Tibial nerve (tissue), 4 donors: Measurements from ENCODE around the gene PIEZO2. TPM values are rescaled to one million over a fixed set of nuclear protein-coding genes. Genes with fewer than 3 reads are reported as not detected.

Experiments used
- DNase-seq, 2 donors: peaks; one replicate each; pipeline ENCODE4 v3.0.0-alpha.2; 2019; ENCODE audit warnings: low spot score in 2 of 2
- H3K27ac ChIP-seq, 4 donors: fragments of 200-600 bp; sonication (generic) in 3 of 4; one replicate each; pipeline ENCODE4 v1.5.1; 2017 to 2019; ENCODE audit warnings: mild to moderate bottlenecking in 1 of 4
- H3K27me3 ChIP-seq, 2 donors: fragments of 200-600 bp; sonication (generic) in 1 of 2; one replicate each; pipeline versions ENCODE4 v1.5.1 to v1.6.0; 2017 to 2019
- H3K36me3 ChIP-seq, 3 donors: fragments of 200-600 bp; sonication (generic); one replicate each; pipeline ENCODE4 v1.5.1; 2018 to 2019
- H3K4me1 ChIP-seq, 4 donors: fragments of 200-600 bp; sonication (generic) in 3 of 4; one replicate each; pipeline ENCODE4 v1.5.1; 2017 to 2019
- H3K4me3 ChIP-seq, 4 donors: fragments of 200-600 bp; sonication (generic) in 3 of 4; one replicate each; pipeline ENCODE4 v1.5.1; 2017 to 2019; ENCODE audit warnings: mild to moderate bottlenecking in 1 of 4, moderate library complexity in 1 of 4
- H3K9me3 ChIP-seq, 4 donors: fragments of 200-600 bp; sonication (generic) in 3 of 4; one replicate each; pipeline ENCODE4 v1.5.1; 2017 to 2019
- CTCF ChIP-seq, 5 experiments: fragments of 200-600 bp in 3 of 5; fragments of 450-650 bp in 2 of 5; sonication (generic) in 3 of 5; IDR thresholded peaks; one replicate each; pipeline ENCODE4 v1.5.1; 2016 to 2019; ENCODE audit warnings: antibody characterized with exemption in 5 of 5, mild to moderate bottlenecking in 3 of 5, moderate library complexity in 2 of 5
- EP300 ChIP-seq, 2 donors: sonication (generic); formaldehyde crosslinking; IDR thresholded peaks; one replicate each; pipeline ENCODE4 v1.6.1; 2017; ENCODE audit warnings: antibody characterized with exemption in 2 of 2, mild to moderate bottlenecking in 1 of 2
- POLR2A ChIP-seq, 2 donors: fragments of 450-650 bp; IDR thresholded peaks; one replicate each; pipeline ENCODE4 v1.6.1; 2017; ENCODE audit warnings: antibody characterized with exemption in 2 of 2, mild to moderate bottlenecking in 2 of 2, moderate library complexity in 2 of 2
- WGBS, 2 donors: methylation state at CpG; one replicate each; pipeline ENCODE4 v1.1.5; 2018; 5-methylcytosine and 5-hydroxymethylcytosine counted together
- total RNA-seq, 4 donors: library from RNA; depleted of rRNA; stranded (reverse); fragments of >200 nt; gene quantifications; one replicate each; pipeline ENCODE4 v1.1.0, GENCODE V29; 2016

The PIEZO2 gene
- total RNA-seq, 4 donors from 2014 or later = 17.0 to 27.7 (median 22.3) TPM

GRCh38 chr18:10715791-10716190 is 433.6 kb downstream of the PIEZO2 start:
- Histone ChIP-seq H3K4me1 (no peaks in the 10 kb centered on the region), H3K27me3 (no peaks in the 10 kb centered on the region), H3K9me3 (no peaks in the 10 kb centered on the region), H3K4me3 (no peak overlapping the region), H3K36me3 (no peaks in the 10 kb centered on the region), H3K27ac (no peak overlapping the region)
- TF ChIP-seq CTCF (IDR thresholded peaks at IDR 0.05) = no peak
- no peak for TF ChIP-seq EP300 (IDR thresholded peaks at IDR 0.05)
- TF ChIP-seq POLR2A (IDR thresholded peaks at IDR 0.05) = no peak
- peak in 1 of 2 donors; percentile 11 for DNase-seq
- 79 to 87% methylated on average over 9 of the region's 9 CpGs for WGBS, 2 donors

GRCh38 chr18:10713409-10713808 is 436.0 kb downstream of the PIEZO2 start:
- no peak for TF ChIP-seq EP300 (IDR thresholded peaks at IDR 0.05)
- no peak for TF ChIP-seq CTCF (IDR thresholded peaks at IDR 0.05)
- no peak for TF ChIP-seq POLR2A (IDR thresholded peaks at IDR 0.05)
- Histone ChIP-seq H3K27me3 (no peaks in the 10 kb centered on the region), H3K36me3 (no peaks in the 10 kb centered on the region), H3K27ac (no peak overlapping the region), H3K4me1 (no peaks in the 10 kb centered on the region), H3K9me3 (no peaks in the 10 kb centered on the region), H3K4me3 (no peak overlapping the region)
- no peak for DNase-seq
- 72 to 85% methylated on average over 2 of the region's 2 CpGs for WGBS, 2 donors

- Histone ChIP-seq H3K27ac (no peak overlapping the region), H3K4me3 (no peak overlapping the region), H3K9me3 (no peaks in the 10 kb centered on the region), H3K27me3 (no peaks in the 10 kb centered on the region), H3K36me3 (peaks cover 0 to 9% (median 0%) of the 10 kb centered on the region in 3 donors), H3K4me1 (no peaks in the 10 kb centered on the region)
- 79 to 98% methylated on average over 6 of the region's 6 CpGs for WGBS, 2 donors
- no peak for DNase-seq
- TF ChIP-seq POLR2A (IDR thresholded peaks at IDR 0.05) = no peak
- TF ChIP-seq CTCF (IDR thresholded peaks at IDR 0.05) = no peak
- TF ChIP-seq EP300 (IDR thresholded peaks at IDR 0.05) = no peak
These were observed 442.1 kb downstream of the PIEZO2 start for GRCh38 chr18:10707294-10707693.

GRCh38 chr18:10705786-10706185 is 443.6 kb downstream of the PIEZO2 start:
- H3K4me1 ChIP-seq = no peaks in the 10 kb centered on the region
- no peaks in the 10 kb centered on the region for H3K9me3 ChIP-seq
- H3K4me3 ChIP-seq = no peak overlapping the region
- peaks cover 0 to 9% (median 0%) of the 10 kb centered on the region in 3 donors for H3K36me3 ChIP-seq
- TF ChIP-seq POLR2A (IDR thresholded peaks at IDR 0.05) (no peak), CTCF (IDR thresholded peaks at IDR 0.05) (no peak), EP300 (IDR thresholded peaks at IDR 0.05) (no peak)
- DNase-seq = no peak
- no peak overlapping the region for H3K27ac ChIP-seq
- H3K27me3 ChIP-seq = no peaks in the 10 kb centered on the region
- 48 to 72% methylated on average over 3 of the region's 3 CpGs for WGBS, 2 donors

GRCh38 chr18:10705291-10705690 is 444.1 kb downstream of the PIEZO2 start:
- 93 to 96% methylated on average over 15 to 17 of the region's 17 CpGs for WGBS, 2 donors
- no peaks in the 10 kb centered on the region for H3K27me3 ChIP-seq
- TF ChIP-seq CTCF (IDR thresholded peaks at IDR 0.05) = no peak
- no peak for TF ChIP-seq POLR2A (IDR thresholded peaks at IDR 0.05)
- no peak for TF ChIP-seq EP300 (IDR thresholded peaks at IDR 0.05)
- peaks cover 0 to 9% (median 0%) of the 10 kb centered on the region in 3 donors for H3K36me3 ChIP-seq
- no peak overlapping the region for H3K4me3 ChIP-seq
- no peak for DNase-seq
- H3K4me1 ChIP-seq = no peaks in the 10 kb centered on the region
- H3K9me3 ChIP-seq = no peaks in the 10 kb centered on the region
- H3K27ac ChIP-seq = no peak overlapping the region
